OCI-LY7 (cell line): ENCODE data around the gene EVA1B.

Experiments
- EZH2phosphoT487 ChIP-seq: fragments of 200-600 bp; sonication (generic); IDR thresholded peaks from 2 replicates; pipeline ENCODE4 v1.6.1; 2018; ENCODE audit warnings: low read depth, borderline replicate concordance, mild to moderate bottlenecking, mixed run types, antibody characterized with exemption, low read length, moderate library complexity, mixed read lengths
- TF ChIP-seq, protein P1 (sequence below): fragments of 200-600 bp; sonication (generic); conservative IDR thresholded peaks from 2 replicates; pipeline ENCODE4 v1.5.1; 2014; ENCODE audit warnings: mild to moderate bottlenecking, antibody characterized with exemption, low read length, moderate library complexity, mixed read lengths

DNA sequence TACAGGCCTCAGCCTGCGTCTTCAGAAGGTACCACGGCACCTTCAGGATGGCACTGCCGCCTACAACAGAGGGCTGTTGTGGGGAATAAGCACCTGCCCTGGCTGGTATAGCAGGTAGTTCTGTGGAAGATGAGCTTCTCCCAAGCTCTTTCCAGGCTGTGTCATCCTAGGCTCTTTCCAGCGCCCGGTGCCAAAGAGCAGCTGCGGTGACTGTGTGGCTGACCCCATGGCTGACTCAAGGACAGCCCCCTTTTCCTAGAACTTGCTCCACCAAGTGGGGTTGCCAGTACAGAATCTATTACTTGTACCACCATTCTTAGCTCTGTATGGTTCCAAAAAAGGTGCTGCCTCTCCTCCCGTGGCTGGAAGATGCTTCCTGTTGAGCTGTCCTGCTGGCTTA is 21.9 kb upstream of the EVA1B start:
- TF ChIP-seq, protein P1, sequence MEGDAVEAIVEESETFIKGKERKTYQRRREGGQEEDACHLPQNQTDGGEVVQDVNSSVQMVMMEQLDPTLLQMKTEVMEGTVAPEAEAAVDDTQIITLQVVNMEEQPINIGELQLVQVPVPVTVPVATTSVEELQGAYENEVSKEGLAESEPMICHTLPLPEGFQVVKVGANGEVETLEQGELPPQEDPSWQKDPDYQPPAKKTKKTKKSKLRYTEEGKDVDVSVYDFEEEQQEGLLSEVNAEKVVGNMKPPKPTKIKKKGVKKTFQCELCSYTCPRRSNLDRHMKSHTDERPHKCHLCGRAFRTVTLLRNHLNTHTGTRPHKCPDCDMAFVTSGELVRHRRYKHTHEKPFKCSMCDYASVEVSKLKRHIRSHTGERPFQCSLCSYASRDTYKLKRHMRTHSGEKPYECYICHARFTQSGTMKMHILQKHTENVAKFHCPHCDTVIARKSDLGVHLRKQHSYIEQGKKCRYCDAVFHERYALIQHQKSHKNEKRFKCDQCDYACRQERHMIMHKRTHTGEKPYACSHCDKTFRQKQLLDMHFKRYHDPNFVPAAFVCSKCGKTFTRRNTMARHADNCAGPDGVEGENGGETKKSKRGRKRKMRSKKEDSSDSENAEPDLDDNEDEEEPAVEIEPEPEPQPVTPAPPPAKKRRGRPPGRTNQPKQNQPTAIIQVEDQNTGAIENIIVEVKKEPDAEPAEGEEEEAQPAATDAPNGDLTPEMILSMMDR, result no peak
- no peak for TF ChIP-seq EZH2phosphoT487
